PC-9 (cell line): ENCODE measurements around the gene WDR83. TPM values are rescaled to one million over a fixed set of nuclear protein-coding genes. Genes with fewer than 3 reads are reported as not detected.

Source experiments
- total RNA-seq: library from RNA; stranded (reverse); gene quantifications from 2 replicates; pipeline ENCODE4 v1.2.3, GENCODE V29; 2021

The WDR83 gene
- total RNA-seq, 1 experiment from 2014 or later: 12.9 TPM

Other genes starting within 250 kb of the WDR83 start
- 3.3 and 3.5 TPM in 2 replicates for gene ZNF443, start 225.8 kb upstream of the WDR83 start, total RNA-seq
- gene ZNF709, start 182.0 kb upstream of the WDR83 start, total RNA-seq: 1.6 and 1.8 TPM in 2 replicates
- gene ZNF564, start 115.3 kb upstream of the WDR83 start, total RNA-seq: 8.3 and 14.8 TPM in 2 replicates
- 7.5 and 8.9 TPM in 2 replicates for gene ZNF490, start 56.0 kb upstream of the WDR83 start, total RNA-seq
- 22.4 and 27.7 TPM in 2 replicates for gene ZNF791, start 55.9 kb upstream of the WDR83 start, total RNA-seq
- gene MAN2B1, start 65 bp upstream of the WDR83 start, total RNA-seq: 41.5 and 48.2 TPM in 2 replicates
- 106 and 121 TPM in 2 replicates for gene DHPS, start 15.1 kb downstream of the WDR83 start, total RNA-seq
- gene GNG14, start 21.2 kb downstream of the WDR83 start, total RNA-seq: not detected in 2 replicates
- 21.0 and 21.9 TPM in 2 replicates for gene FBXW9, start 29.8 kb downstream of the WDR83 start, total RNA-seq
- 67.4 and 77.5 TPM in 2 replicates for gene TNPO2, start 57.1 kb downstream of the WDR83 start, total RNA-seq
- gene TRIR, start 67.9 kb downstream of the WDR83 start, total RNA-seq: 173 and 194 TPM in 2 replicates
- gene GET3, start 70.7 kb downstream of the WDR83 start, total RNA-seq: 72.8 and 81.9 TPM in 2 replicates
- gene BEST2, start 85.0 kb downstream of the WDR83 start, total RNA-seq: not detected in 2 replicates
- gene HOOK2, start 108.7 kb downstream of the WDR83 start, total RNA-seq: 109 and 127 TPM in 2 replicates
- 70.7 and 87.0 TPM in 2 replicates for gene JUNB, start 124.7 kb downstream of the WDR83 start, total RNA-seq
- 268 and 271 TPM in 2 replicates for gene PRDX2, start 135.0 kb downstream of the WDR83 start, total RNA-seq
- 28.8 and 30.0 TPM in 2 replicates for gene THSD8, start 135.3 kb downstream of the WDR83 start, total RNA-seq
- 38.6 and 60.4 TPM in 2 replicates for gene RNASEH2A, start 139.8 kb downstream of the WDR83 start, total RNA-seq
- 0.78 and 1.0 TPM in 2 replicates for gene RTBDN, start 167.8 kb downstream of the WDR83 start, total RNA-seq
- 11.4 and 11.9 TPM in 2 replicates for gene MAST1, start 171.7 kb downstream of the WDR83 start, total RNA-seq
- gene DNASE2, start 214.6 kb downstream of the WDR83 start, total RNA-seq: 68.4 and 81.0 TPM in 2 replicates
- gene KLF1, start 220.4 kb downstream of the WDR83 start, total RNA-seq: 0.22 and 0.25 TPM in 2 replicates
- gene GCDH, start 224.4 kb downstream of the WDR83 start, total RNA-seq: 23.2 and 27.8 TPM in 2 replicates